ENCODE results near the gene SEMA4G. TPM values are rescaled to one million over a fixed set of nuclear protein-coding genes. Genes with fewer than 3 reads are reported as not detected.

SEMA4G gene
- total RNA-seq, 1 experiment from 2014 or later = not detected

DNA sequence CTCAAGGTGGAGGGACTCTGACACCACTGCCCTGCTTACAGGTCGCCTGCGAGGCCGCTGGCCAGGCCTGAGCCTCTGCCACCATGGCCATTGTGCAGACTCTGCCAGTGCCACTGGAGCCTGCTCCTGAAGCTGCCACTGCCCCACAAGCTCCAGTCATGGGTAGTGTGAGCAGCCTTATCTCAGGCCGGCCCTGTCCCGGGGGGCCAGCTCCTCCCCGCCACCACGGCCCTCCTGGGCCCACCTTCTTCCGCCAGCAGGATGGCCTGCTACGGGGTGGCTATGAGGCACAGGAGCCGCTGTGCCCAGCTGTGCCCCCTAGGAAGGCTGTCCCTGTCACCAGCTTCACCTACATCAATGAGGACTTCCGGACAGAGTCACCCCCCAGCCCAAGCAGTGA is 33.2 kb downstream of the SEMA4G start:
- Histone ChIP-seq H3K4me1 (ENCODE audit: low read length) (peaks cover 13% of the 10 kb centered on the region), H3K9me2 (replicated peaks; ENCODE audit: insufficient read depth, low read length) (no peaks in the 10 kb centered on the region), H3K27ac (ENCODE audit: low read length) (no peak overlapping the region), H3K9me3 (ENCODE audit: low read length) (no peaks in the 10 kb centered on the region), H4K20me1 (ENCODE audit: insufficient read depth, low read depth, low read length) (no peaks in the 10 kb centered on the region), H3K27me3 (ENCODE audit: low read length) (no peaks in the 10 kb centered on the region), H3K79me2 (ENCODE audit: low read length) (peaks cover 12% of the 10 kb centered on the region), H3K36me3 (ENCODE audit: insufficient read depth, low read length) (0 out of 2 replicates have a peak, but pooled peaks cover 3% of the 10 kb centered on the region), H3K4me2 (ENCODE audit: low read depth, low read length, poor library complexity, severe bottlenecking) (no peak overlapping the region), H2AFZ (ENCODE audit: low read length) (no peak overlapping the region), H3K4me3 (ENCODE audit: low read length) (no peak overlapping the region), H3K9ac (ENCODE audit: low read length) (no peak overlapping the region)
- DNase-seq = no peak

DNA sequence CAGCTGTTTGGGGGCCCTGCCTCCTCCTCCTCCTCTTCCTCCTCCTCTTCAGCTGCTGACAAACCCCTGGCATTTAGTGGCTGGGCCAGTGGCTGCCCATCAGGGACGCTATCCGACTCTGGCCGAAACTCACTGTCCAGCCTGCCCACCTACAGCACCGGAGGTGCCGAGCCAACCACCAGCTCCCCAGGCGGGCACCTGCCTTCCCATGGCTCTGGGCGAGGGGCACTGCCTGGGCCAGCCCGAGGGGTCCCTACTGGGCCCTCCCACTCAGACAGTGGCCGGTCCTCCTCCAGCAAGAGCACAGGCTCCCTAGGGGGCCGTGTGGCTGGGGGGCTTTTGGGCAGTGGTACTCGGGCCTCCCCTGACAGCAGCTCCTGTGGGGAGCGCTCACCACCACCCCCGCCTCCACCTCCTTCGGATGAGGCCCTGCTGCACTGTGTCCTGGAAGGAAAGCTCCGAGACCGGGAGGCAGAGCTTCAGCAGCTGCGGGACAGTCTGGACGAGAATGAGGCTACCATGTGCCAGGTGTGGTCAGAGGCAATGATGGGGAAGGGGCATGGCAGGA is 34.4 kb downstream of the SEMA4G start:
- H3K36me3 ChIP-seq (ENCODE audit: insufficient read depth, low read length) = 0 out of 2 replicates have a peak, but pooled peaks cover 3% of the 10 kb centered on the region
- no peaks in the 10 kb centered on the region for H3K9me2 ChIP-seq (replicated peaks; ENCODE audit: insufficient read depth, low read length)
- peaks cover 3% of the 10 kb centered on the region for H3K4me1 ChIP-seq (ENCODE audit: low read length)
- H3K27ac ChIP-seq (ENCODE audit: low read length) = no peak overlapping the region
- DNase-seq = no peak
- no peak overlapping the region for H3K9ac ChIP-seq (ENCODE audit: low read length)
- H3K4me2 ChIP-seq (ENCODE audit: low read depth, low read length, poor library complexity, severe bottlenecking) = no peak overlapping the region
- no peaks in the 10 kb centered on the region for H3K27me3 ChIP-seq (ENCODE audit: low read length)
- H3K79me2 ChIP-seq (ENCODE audit: low read length) = peaks cover 12% of the 10 kb centered on the region
- H3K9me3 ChIP-seq (ENCODE audit: low read length) = no peaks in the 10 kb centered on the region
- no peak overlapping the region for H3K4me3 ChIP-seq (ENCODE audit: low read length)
- H4K20me1 ChIP-seq (ENCODE audit: insufficient read depth, low read depth, low read length) = no peaks in the 10 kb centered on the region
- no peak overlapping the region for H2AFZ ChIP-seq (ENCODE audit: low read length)

GRCh38 chr10:101005361-101005760 is 36.1 kb downstream of the SEMA4G start:
- Histone ChIP-seq H3K4me3 (ENCODE audit: low read length) (no peak overlapping the region), H3K9me2 (replicated peaks; ENCODE audit: insufficient read depth, low read length) (no peaks in the 10 kb centered on the region), H3K4me1 (ENCODE audit: low read length) (peaks cover 3% of the 10 kb centered on the region; the same call in 1 of the 2 replicates), H2AFZ (ENCODE audit: low read length) (no peak overlapping the region), H3K9ac (ENCODE audit: low read length) (no peak overlapping the region), H3K4me2 (ENCODE audit: low read depth, low read length, poor library complexity, severe bottlenecking) (no peak overlapping the region), H3K9me3 (ENCODE audit: low read length) (no peaks in the 10 kb centered on the region), H3K79me2 (ENCODE audit: low read length) (peaks cover 6% of the 10 kb centered on the region), H3K36me3 (ENCODE audit: insufficient read depth, low read length) (0 out of 2 replicates have a peak, but pooled peaks cover 3% of the 10 kb centered on the region), H4K20me1 (ENCODE audit: insufficient read depth, low read depth, low read length) (no peaks in the 10 kb centered on the region), H3K27me3 (ENCODE audit: low read length) (no peaks in the 10 kb centered on the region), H3K27ac (ENCODE audit: low read length) (no peak overlapping the region)
- DNase-seq = no peak

GRCh38 chr10:101005869-101006567 is 36.7 kb downstream of the SEMA4G start:
- Histone ChIP-seq H3K4me1 (ENCODE audit: low read length) (peaks cover 3% of the 10 kb centered on the region; the same call in 1 of the 2 replicates), H3K27ac (ENCODE audit: low read length) (no peak overlapping the region), H4K20me1 (ENCODE audit: insufficient read depth, low read depth, low read length) (no peaks in the 10 kb centered on the region), H2AFZ (ENCODE audit: low read length) (no peak overlapping the region), H3K9ac (ENCODE audit: low read length) (no peak overlapping the region), H3K79me2 (ENCODE audit: low read length) (peaks cover 4% of the 10 kb centered on the region), H3K4me3 (ENCODE audit: low read length) (no peak overlapping the region), H3K27me3 (ENCODE audit: low read length) (no peaks in the 10 kb centered on the region), H3K4me2 (ENCODE audit: low read depth, low read length, poor library complexity, severe bottlenecking) (no peak overlapping the region), H3K9me3 (ENCODE audit: low read length) (no peaks in the 10 kb centered on the region), H3K36me3 (ENCODE audit: insufficient read depth, low read length) (0 out of 2 replicates have a peak, but pooled peaks cover 3% of the 10 kb centered on the region), H3K9me2 (replicated peaks; ENCODE audit: insufficient read depth, low read length) (no peaks in the 10 kb centered on the region)
- DNase-seq = no peak

DNA sequence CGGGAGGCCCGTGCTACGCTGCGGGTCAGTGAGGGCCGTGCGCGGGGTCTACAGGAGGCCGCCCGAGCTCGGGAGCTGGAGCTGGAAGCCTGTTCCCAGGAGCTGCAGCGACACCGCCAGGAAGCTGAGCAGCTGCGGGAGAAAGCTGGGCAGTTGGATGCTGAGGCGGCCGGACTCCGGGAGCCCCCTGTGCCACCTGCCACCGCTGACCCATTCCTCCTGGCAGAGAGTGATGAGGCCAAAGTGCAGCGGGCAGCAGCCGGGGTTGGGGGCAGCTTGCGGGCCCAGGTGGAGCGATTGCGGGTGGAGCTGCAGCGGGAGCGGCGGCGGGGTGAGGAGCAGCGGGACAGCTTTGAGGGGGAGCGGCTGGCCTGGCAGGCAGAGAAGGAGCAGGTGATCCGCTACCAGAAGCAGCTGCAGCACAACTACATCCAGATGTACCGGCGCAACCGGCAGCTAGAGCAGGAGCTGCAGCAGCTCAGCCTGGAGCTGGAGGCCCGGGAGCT is 37.3 kb downstream of the SEMA4G start:
- H2AFZ ChIP-seq (ENCODE audit: low read length) = no peak overlapping the region
- no peaks in the 10 kb centered on the region for H3K27me3 ChIP-seq (ENCODE audit: low read length)
- H3K27ac ChIP-seq (ENCODE audit: low read length) = no peak overlapping the region
- H3K9ac ChIP-seq (ENCODE audit: low read length) = no peak overlapping the region
- DNase-seq = no peak
- H3K4me1 ChIP-seq (ENCODE audit: low read length) = peaks cover 3% of the 10 kb centered on the region; the same call in 1 of the 2 replicates
- H4K20me1 ChIP-seq (ENCODE audit: insufficient read depth, low read depth, low read length) = no peaks in the 10 kb centered on the region
- H3K9me3 ChIP-seq (ENCODE audit: low read length) = no peaks in the 10 kb centered on the region
- no peaks in the 10 kb centered on the region for H3K9me2 ChIP-seq (replicated peaks; ENCODE audit: insufficient read depth, low read length)
- no peak overlapping the region for H3K4me3 ChIP-seq (ENCODE audit: low read length)
- 0 out of 2 replicates have a peak, but pooled peaks cover 3% of the 10 kb centered on the region for H3K36me3 ChIP-seq (ENCODE audit: insufficient read depth, low read length)
- H3K4me2 ChIP-seq (ENCODE audit: low read depth, low read length, poor library complexity, severe bottlenecking) = no peak overlapping the region
- no peaks in the 10 kb centered on the region for H3K79me2 ChIP-seq (ENCODE audit: low read length)

- DNase-seq = no peak
- H4K20me1 ChIP-seq (ENCODE audit: insufficient read depth, low read depth, low read length) = no peaks in the 10 kb centered on the region
- H3K79me2 ChIP-seq (ENCODE audit: low read length) = no peaks in the 10 kb centered on the region
- 0 out of 2 replicates have a peak, but pooled peaks cover 3% of the 10 kb centered on the region for H3K36me3 ChIP-seq (ENCODE audit: insufficient read depth, low read length)
- H3K4me3 ChIP-seq (ENCODE audit: low read length) = no peak overlapping the region
- no peaks in the 10 kb centered on the region for H3K9me2 ChIP-seq (replicated peaks; ENCODE audit: insufficient read depth, low read length)
- no peak overlapping the region for H2AFZ ChIP-seq (ENCODE audit: low read length)
- no peak overlapping the region for H3K4me2 ChIP-seq (ENCODE audit: low read depth, low read length, poor library complexity, severe bottlenecking)
- H3K9ac ChIP-seq (ENCODE audit: low read length) = no peak overlapping the region
- peaks cover 3% of the 10 kb centered on the region; the same call in 1 of the 2 replicates for H3K4me1 ChIP-seq (ENCODE audit: low read length)
- no peak overlapping the region for H3K27ac ChIP-seq (ENCODE audit: low read length)
- H3K27me3 ChIP-seq (ENCODE audit: low read length) = no peaks in the 10 kb centered on the region
- H3K9me3 ChIP-seq (ENCODE audit: low read length) = no peaks in the 10 kb centered on the region
Observed at GRCh38 chr10:101007099-101007711, 37.9 kb downstream of the SEMA4G start.

GRCh38 chr10:101007915-101008822 is 38.9 kb downstream of the SEMA4G start:
- DNase-seq = no peak
- Histone ChIP-seq H3K9me2 (replicated peaks; ENCODE audit: insufficient read depth, low read length) (no peaks in the 10 kb centered on the region), H3K4me2 (ENCODE audit: low read depth, low read length, poor library complexity, severe bottlenecking) (no peak overlapping the region)

More at GRCh38 chr10:101007915-101008822, 38.9 kb downstream of the SEMA4G start:
- peaks cover 9% of the 10 kb centered on the region for H3K4me1 ChIP-seq (ENCODE audit: low read length)
- H3K36me3 ChIP-seq (ENCODE audit: insufficient read depth, low read length) = 0 out of 2 replicates have a peak, but pooled peaks cover under 1% of the 10 kb centered on the region
- H3K9ac ChIP-seq (ENCODE audit: low read length) = no peak overlapping the region
- no peaks in the 10 kb centered on the region for H3K79me2 ChIP-seq (ENCODE audit: low read length)
- H3K4me3 ChIP-seq (ENCODE audit: low read length) = no peak overlapping the region
- no peaks in the 10 kb centered on the region for H3K9me3 ChIP-seq (ENCODE audit: low read length)
- H4K20me1 ChIP-seq (ENCODE audit: insufficient read depth, low read depth, low read length) = no peaks in the 10 kb centered on the region
- no peak overlapping the region for H2AFZ ChIP-seq (ENCODE audit: low read length)
- no peak overlapping the region for H3K27ac ChIP-seq (ENCODE audit: low read length)
- no peaks in the 10 kb centered on the region for H3K27me3 ChIP-seq (ENCODE audit: low read length)
